Measurements from ENCODE around the gene VWF. TPM values are rescaled to one million over a fixed set of nuclear protein-coding genes. Genes with fewer than 3 reads are reported as not detected.

Gene VWF
- total RNA-seq, 6 donors from 2014 or later = 292 to 543 (median 360) TPM

DNA sequence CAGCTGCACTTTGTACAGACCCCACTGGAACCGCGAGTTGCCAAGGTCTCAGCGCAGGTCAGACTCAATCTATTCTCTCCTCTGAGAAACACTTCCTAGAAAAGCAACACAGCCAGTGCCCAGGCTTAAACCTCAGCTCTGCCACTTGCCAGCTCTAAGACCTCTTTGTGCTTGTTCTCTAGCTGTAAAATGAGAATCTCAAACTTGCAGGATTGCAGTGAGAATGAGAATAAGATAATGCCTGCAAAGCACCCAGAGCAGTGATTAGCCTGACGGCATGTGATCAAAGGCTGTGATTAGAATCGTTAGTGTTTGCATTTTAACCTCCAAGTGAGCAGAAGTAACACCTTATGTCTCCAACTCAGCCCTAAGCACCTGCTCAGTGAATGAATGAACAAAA, 200.7 kb downstream of the VWF start:
- Histone ChIP-seq H3K4me1 (no peaks in the 10 kb centered on the region), H3K4me3 (no peak overlapping the region), H3K27me3 (no peaks in the 10 kb centered on the region), H3K9me3 (no peaks in the 10 kb centered on the region), H3K36me3 (peaks cover 0 to 22% (median 0%) of the 10 kb centered on the region in 4 donors), H3K27ac (no peak overlapping the region)
- ATAC-seq (ENCODE audit: low FRiP score in 2 of 2) (no peak), DNase-seq (no peak)
- WGBS, 2 donors = 56 to 71% methylated on average over 5 of the region's 5 CpGs
- TF ChIP-seq POLR2AphosphoS5 (IDR thresholded peaks at IDR 0.05) (no peak), EP300 (IDR thresholded peaks at IDR 0.05) (no peak), POLR2A (IDR thresholded peaks at IDR 0.05) (no peak)
- TF ChIP-seq, protein P1, sequence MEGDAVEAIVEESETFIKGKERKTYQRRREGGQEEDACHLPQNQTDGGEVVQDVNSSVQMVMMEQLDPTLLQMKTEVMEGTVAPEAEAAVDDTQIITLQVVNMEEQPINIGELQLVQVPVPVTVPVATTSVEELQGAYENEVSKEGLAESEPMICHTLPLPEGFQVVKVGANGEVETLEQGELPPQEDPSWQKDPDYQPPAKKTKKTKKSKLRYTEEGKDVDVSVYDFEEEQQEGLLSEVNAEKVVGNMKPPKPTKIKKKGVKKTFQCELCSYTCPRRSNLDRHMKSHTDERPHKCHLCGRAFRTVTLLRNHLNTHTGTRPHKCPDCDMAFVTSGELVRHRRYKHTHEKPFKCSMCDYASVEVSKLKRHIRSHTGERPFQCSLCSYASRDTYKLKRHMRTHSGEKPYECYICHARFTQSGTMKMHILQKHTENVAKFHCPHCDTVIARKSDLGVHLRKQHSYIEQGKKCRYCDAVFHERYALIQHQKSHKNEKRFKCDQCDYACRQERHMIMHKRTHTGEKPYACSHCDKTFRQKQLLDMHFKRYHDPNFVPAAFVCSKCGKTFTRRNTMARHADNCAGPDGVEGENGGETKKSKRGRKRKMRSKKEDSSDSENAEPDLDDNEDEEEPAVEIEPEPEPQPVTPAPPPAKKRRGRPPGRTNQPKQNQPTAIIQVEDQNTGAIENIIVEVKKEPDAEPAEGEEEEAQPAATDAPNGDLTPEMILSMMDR (IDR thresholded peaks at IDR 0.05) = no peak

DNA sequence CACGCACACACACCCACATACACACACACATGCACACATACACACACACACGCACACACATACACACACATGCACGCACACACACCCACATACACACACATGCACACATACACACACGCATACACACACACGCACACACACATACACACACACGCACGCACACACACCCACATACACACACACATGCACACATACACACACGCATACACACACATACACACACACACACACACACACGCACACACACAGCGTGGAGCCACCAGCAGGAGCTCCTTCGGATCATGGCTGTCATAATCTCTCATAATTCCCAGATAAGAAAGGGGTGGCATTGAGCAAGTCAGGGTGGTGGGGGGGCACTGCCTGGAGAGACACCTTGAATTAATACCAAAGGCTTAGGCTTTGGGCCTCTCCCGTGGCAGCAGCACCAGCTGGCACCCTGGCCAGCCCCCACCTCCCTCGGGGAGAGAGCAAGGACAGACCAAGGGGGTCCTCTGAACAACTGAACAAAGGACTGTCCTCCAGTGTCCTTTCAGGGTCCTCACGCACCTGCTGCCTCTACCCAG, 201.3 kb downstream of the VWF start:
- DNase-seq (no peak), ATAC-seq (ENCODE audit: low FRiP score in 2 of 2) (peak in 1 of 2 donors; percentile 27)
- Histone ChIP-seq H3K27ac (no peak overlapping the region), H3K27me3 (no peaks in the 10 kb centered on the region), H3K4me1 (no peaks in the 10 kb centered on the region), H3K9me3 (no peaks in the 10 kb centered on the region), H3K36me3 (peaks cover 0 to 22% (median 0%) of the 10 kb centered on the region in 4 donors), H3K4me3 (no peak overlapping the region)
- TF ChIP-seq, protein P1 (IDR thresholded peaks at IDR 0.05) = no peak
- TF ChIP-seq POLR2AphosphoS5 (IDR thresholded peaks at IDR 0.05) (no peak), POLR2A (IDR thresholded peaks at IDR 0.05) (no peak), EP300 (IDR thresholded peaks at IDR 0.05) (no peak)
- WGBS, 2 donors = 63 to 72% methylated on average over 7 to 14 of the region's 14 CpGs

DNA sequence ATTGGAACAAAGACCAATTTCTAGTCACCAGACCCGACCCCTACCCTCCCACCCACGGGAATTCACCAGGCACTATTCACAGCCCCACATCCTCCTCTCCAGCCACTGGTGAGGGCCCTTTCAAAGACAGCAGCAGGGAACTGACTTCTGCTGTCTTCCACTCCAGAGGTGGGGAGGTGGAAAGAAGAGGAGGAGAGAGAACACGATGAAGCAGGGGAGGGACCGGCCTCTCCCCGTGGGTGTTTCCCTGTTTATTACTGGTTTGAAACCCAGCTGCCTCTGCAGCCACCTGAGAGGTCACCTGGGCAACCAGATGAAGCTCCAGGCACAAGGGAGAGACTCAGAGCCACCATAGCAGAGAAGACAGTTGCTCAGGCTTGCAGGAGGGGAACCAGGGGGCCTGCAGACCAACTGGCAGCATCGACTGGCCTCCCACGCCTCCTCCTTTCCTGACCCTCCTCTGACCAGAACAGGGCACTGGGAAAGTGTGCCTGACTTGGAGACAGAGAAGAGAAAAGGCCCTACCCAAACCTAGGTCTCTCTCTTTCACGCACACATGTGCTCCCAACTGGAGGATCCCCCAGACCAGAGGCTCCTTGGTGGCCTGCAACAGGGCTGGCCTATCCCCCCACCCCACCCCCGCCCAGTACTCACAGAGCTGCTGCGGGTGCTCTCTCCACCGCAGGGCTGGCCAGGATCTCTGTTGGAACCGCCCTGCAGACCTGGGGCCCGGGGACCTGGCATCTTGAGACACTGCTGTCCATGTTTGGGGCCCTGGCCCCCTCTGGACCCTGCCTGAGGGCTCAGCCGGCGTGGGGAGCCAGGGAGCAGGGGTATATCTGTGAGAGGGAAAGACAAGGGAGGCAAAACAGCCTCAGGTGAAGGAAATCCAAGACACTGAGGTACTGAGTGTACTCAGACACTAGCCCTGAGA, 202.2 kb downstream of the VWF start:
- WGBS, 2 donors = 78 to 81% methylated on average over 11 to 15 of the region's 15 CpGs
- DNase-seq = no peak

DNA sequence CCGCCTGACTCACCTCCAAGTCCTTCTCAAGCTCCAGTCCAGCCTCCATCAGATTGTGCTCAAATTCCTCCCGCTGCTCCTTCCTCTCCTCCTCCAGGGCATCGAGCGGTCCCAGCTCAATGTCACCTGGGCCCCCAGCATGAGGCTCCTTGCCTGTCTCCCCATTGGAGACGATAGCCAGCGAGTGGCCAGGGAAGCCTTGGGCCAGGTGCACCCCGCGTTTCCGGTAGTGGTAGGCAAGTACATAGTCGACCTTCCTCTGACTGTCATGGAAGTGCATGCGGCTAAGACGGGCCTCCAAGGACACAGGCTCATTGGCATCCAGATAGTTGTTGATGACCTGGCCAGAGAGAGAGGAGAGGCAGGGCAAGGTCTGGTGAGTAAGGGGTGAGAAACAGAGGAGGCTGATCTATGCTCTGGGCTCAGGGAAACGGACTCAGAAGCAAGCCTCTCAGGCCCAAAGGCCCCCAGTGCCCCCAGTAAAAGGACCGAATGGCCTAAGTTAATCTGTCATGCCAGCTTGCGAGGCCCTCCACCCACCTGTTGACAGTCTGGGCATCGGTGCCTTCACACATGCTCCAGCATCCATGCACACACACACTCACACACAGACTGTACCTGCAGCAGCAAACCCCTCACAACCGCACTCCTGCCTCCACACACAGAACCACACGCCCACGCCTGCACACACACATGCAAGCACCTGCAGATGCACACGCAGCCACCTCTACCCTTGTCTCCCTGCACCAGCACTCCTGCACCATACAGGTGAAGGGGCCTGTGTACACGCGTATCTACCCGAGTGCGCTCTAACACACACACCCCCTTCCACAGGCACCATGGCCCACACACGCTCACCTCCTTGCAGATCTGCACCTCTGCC, 203.2 kb downstream of the VWF start:
- 93 to 94% methylated on average over 24 to 25 of the region's 25 CpGs for WGBS, 2 donors
- TF ChIP-seq, protein P1 (IDR thresholded peaks at IDR 0.05) = no peak
- TF ChIP-seq POLR2A (IDR thresholded peaks at IDR 0.05) = no peak
- no peak for TF ChIP-seq EP300 (IDR thresholded peaks at IDR 0.05)
- no peak for TF ChIP-seq POLR2AphosphoS5 (IDR thresholded peaks at IDR 0.05)

More for the DNA sequence above, 202.2 kb downstream of the VWF start:
- no peak overlapping the region for H3K27ac ChIP-seq
- H3K4me3 ChIP-seq = no peak overlapping the region
- TF ChIP-seq POLR2A (IDR thresholded peaks at IDR 0.05) (no peak), EP300 (IDR thresholded peaks at IDR 0.05) (no peak), POLR2AphosphoS5 (IDR thresholded peaks at IDR 0.05) (no peak)
- TF ChIP-seq, protein P1 (IDR thresholded peaks at IDR 0.05) = no peak
- no peaks in the 10 kb centered on the region for H3K4me1 ChIP-seq
- peaks cover 0 to 22% (median 0%) of the 10 kb centered on the region in 4 donors for H3K36me3 ChIP-seq
- no peaks in the 10 kb centered on the region for H3K27me3 ChIP-seq
- ATAC-seq (ENCODE audit: low FRiP score in 2 of 2) = no peak
- H3K9me3 ChIP-seq = no peaks in the 10 kb centered on the region

More for the DNA sequence above, 203.2 kb downstream of the VWF start:
- peaks cover 0 to 22% (median 0%) of the 10 kb centered on the region in 4 donors for H3K36me3 ChIP-seq
- no peak for ATAC-seq (ENCODE audit: low FRiP score in 2 of 2)
- no peaks in the 10 kb centered on the region for H3K27me3 ChIP-seq
- H3K9me3 ChIP-seq = no peaks in the 10 kb centered on the region
- H3K4me1 ChIP-seq = no peaks in the 10 kb centered on the region
- H3K4me3 ChIP-seq = no peak overlapping the region
- no peak overlapping the region for H3K27ac ChIP-seq
- no peak for DNase-seq

All from upper lobe of left lung (tissue), 6 donors.